DMS53 treated with DMSO at 0.1 percent for 48 hours (cell line): ENCODE results near the gene CRIP3.
A peak's percentile ranks its signal among the peaks of the same experiment; 100 is the strongest.

Experiments used
- DNase-seq: peaks from one replicate; lab custom pipeline; 2025; ENCODE audit not compliant: unreplicated experiment; lab: John Stamatoyannopoulos, UW

CRIP3 gene

DNA sequence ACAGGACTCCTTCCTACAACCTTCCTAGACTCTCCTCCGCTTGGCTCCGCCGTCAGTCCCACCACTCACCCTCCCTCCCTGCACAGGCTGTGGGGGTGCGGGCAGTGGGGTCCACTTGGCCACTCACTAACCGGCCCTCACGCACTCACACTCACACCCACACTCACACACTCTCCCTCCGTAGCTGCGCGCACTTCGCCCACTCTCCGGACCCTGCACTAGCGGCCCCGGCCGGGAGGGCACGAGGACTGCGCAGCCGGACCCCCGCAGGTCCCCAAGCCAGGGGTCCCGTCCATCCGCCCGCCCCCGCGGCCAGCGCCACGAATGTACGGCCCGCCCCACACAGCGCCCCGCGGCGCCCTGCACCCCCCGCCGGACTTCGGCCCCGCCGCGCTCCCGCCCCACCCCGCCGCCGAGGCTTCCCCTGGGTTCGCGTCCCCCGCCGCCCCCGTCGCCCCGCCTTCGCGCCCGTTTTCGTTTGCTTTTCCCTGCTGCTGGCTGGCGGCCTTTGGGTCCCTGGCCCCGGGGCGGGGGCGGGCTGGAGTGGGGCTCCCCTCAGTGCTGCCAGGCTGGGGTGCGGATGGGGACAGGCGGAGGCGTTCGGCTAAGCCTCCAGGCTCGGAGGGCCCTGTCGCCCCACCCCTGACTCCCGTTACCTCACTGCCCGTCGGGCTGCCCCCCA lies 33.6 kb downstream of the CRIP3 start:
- DNase-seq, result no peak

GRCh38 chr6:43274127-43274915 lies 34.3 kb downstream of the CRIP3 start:
- DNase-seq, result no peak

GRCh38 chr6:43273707-43274106 lies 34.9 kb downstream of the CRIP3 start:
- DNase-seq, result no peak

GRCh38 chr6:43271944-43272343 lies 36.7 kb downstream of the CRIP3 start:
- no peak for DNase-seq

DNA sequence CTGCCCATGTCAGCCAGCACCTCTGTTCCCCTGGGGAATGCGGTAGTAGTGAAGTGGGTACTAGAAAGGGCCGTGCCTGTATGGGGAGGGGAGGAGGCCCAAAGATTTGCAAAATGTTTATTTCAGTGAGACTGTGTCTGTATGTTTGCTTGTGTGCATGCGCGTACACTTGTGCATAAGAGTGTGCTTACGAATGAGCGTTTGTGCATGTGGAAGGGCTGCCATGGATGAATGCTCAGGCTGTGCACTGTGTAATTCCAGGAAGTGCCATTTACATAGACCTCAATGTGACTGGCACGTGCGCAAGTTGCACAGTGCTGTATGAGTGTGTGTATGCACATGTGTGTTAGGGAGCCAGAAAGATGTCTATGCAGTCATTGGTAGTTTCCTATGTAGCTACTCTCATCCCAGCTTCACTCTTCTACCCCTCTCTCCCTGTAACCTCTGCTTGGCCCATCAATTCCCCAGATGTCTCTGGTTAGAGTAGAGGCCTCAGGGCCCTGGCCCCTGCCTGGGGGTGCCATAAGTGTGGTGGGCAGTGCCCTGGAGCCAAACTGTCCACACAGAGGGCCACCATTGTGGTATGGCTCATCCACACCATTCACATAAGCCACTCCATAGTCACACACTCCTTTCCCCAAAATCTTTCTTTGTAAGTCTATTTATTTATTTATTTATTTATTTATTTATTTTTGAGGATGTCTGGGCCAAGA lies 37.4 kb downstream of the CRIP3 start:
- no peak for DNase-seq

GRCh38 chr6:43269273-43270007 lies 39.2 kb downstream of the CRIP3 start:
- no peak for DNase-seq

GRCh38 chr6:43268782-43269272 lies 39.8 kb downstream of the CRIP3 start:
- DNase-seq, result no peak

- no peak for DNase-seq
Measured at GRCh38 chr6:43268355-43268700, 40.3 kb downstream of the CRIP3 start.

GRCh38 chr6:43267619-43268354 lies 40.8 kb downstream of the CRIP3 start:
- DNase-seq, result no peak

DNA sequence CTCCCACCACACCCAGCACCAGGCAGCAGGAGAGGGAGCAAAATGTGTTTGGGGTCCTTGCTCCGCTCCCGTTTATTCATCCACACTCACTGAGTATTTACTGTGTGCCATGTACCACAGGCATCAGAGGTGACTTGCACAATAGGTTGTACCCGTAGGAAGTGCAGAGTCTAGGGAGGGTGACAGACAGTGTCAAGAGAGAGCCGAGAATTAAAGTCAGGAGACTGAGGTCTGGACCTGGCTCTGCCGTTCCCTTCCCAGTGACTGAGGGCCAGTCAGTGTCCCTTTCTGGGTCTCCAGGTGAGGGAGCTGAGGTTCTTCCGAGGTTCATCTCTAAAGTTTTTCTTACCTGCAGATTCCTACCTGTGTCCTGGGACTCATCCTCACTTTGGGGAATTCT lies 43.1 kb downstream of the CRIP3 start:
- no peak for DNase-seq

- DNase-seq, result no peak
Measured at GRCh38 chr6:43264599-43265145, 44.0 kb downstream of the CRIP3 start.

GRCh38 chr6:43263314-43264178 lies 45.1 kb downstream of the CRIP3 start:
- DNase-seq, result peak; percentile 31

DNA sequence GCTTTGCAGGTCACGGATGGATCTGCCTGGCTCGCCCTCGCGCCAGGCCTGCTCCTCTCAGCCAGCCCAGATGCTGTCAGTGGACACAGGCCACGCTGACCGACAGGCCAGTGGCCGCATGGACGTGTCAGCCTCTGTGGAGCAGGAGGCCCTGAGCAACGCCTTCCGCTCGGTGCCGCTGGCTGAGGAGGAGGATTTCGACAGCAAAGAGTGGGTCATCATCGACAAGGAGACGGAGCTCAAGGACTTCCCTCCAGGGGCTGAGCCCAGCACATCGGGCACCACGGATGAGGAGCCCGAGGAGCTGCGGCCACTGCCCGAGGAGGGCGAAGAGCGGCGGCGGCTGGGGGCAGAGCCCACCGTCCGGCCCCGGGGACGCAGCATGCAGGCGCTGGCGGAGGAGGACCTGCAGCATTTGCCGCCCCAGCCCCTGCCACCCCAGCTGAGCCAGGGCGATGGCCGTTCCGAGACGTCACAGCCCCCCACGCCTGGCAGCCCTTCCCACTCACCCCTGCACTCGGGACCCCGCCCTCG lies 45.8 kb downstream of the CRIP3 start:
- no peak for DNase-seq

- DNase-seq, result no peak
Measured at GRCh38 chr6:43262000-43262779, 46.4 kb downstream of the CRIP3 start.

DNA sequence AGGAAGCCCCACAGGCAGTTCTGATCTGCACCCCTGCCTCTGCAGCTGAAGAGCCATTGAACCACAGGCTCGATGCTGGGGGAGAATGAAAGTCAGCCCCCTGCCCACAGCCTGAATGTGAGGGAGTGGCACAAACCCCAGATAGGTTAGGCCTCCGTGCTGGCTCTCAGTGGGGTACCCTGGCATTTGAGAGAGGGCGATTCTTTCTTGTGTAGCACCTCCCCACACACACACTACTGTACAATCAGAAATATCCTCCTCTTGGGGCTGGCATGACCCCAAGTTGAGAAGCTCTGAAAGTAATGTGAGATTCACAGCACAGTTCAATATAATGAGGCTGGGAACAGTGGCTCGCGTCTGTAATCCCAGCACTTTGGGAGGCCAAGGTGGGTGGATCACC lies 47.4 kb downstream of the CRIP3 start:
- DNase-seq, result no peak

GRCh38 chr6:43260791-43261190 lies 47.8 kb downstream of the CRIP3 start:
- no peak for DNase-seq

- no peak for DNase-seq
Measured at GRCh38 chr6:43258807-43259686, 49.6 kb downstream of the CRIP3 start.
